Right lobe of liver (tissue), 4 donors: Measurements from ENCODE around the gene LUZP2.

Experiments used
- POLR2A ChIP-seq: fragments of 450-650 bp; IDR thresholded peaks from one replicate; pipeline ENCODE4 v1.6.1; 2017; ENCODE audit warnings: antibody characterized with exemption, mild to moderate bottlenecking
- TF ChIP-seq, protein P1 (sequence below), 4 donors: fragments of 200-600 bp in 3 of 4; fragments of 450-650 bp in 1 of 4; IDR thresholded peaks; one replicate each; pipeline versions ENCODE4 v1.5.1 to v1.8.0; 2016 to 2022; ENCODE audit warnings: antibody characterized with exemption in 4 of 4, mild to moderate bottlenecking in 2 of 4
- donor health status: DM: no; HTN: no; CAD: no.
- donor health status: DM: no; HTN: no; CAD: no.
- donor health status: DM: no; HTN: yes; CAD: no.

DNA sequence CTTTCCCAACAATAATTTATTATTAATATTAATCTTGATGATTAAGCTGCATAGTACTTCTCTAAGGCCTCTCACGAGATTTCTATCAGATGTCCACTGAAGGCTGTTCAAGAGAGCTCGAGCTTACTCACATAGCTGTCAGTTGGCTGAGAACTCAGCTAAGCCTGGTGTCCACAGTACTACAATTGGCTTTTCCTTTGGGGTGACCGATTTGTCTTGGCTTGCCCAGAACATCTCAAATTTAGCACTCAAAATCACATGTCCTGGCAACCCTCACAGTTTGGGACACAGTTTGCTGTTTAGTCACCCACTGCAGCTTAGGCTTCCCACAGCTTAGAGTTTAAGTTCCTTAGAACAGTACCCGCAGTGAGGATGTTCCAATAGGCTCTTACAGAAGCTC is 96.5 kb downstream of the LUZP2 start:
- TF ChIP-seq, protein P1, sequence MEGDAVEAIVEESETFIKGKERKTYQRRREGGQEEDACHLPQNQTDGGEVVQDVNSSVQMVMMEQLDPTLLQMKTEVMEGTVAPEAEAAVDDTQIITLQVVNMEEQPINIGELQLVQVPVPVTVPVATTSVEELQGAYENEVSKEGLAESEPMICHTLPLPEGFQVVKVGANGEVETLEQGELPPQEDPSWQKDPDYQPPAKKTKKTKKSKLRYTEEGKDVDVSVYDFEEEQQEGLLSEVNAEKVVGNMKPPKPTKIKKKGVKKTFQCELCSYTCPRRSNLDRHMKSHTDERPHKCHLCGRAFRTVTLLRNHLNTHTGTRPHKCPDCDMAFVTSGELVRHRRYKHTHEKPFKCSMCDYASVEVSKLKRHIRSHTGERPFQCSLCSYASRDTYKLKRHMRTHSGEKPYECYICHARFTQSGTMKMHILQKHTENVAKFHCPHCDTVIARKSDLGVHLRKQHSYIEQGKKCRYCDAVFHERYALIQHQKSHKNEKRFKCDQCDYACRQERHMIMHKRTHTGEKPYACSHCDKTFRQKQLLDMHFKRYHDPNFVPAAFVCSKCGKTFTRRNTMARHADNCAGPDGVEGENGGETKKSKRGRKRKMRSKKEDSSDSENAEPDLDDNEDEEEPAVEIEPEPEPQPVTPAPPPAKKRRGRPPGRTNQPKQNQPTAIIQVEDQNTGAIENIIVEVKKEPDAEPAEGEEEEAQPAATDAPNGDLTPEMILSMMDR (IDR thresholded peaks at IDR 0.05), result no peak
- no peak for TF ChIP-seq POLR2A
